ENCODE results near the gene SLC1A4. TPM values are rescaled to one million over a fixed set of nuclear protein-coding genes. Genes with fewer than 3 reads are reported as not detected.

The SLC1A4 gene
- total RNA-seq, 2 donors from 2014 or later, result 24.2 to 33.8 TPM

Other genes starting within 250 kb of the SLC1A4 start
- 10 to 100 TPM; 28.8 to 31.3 TPM for gene CEP68, start 67.0 kb downstream of the SLC1A4 start, total RNA-seq
- 10 to 100 TPM; 80.7 to 88.5 TPM for gene RAB1A, start 140.7 kb downstream of the SLC1A4 start, total RNA-seq
- gene ACTR2, start 238.4 kb downstream of the SLC1A4 start, total RNA-seq, result 100 to 1,000 TPM in 1 of 2 donors, 10 to 100 TPM in 1; 75.9 to 131 TPM